KMS-11 (cell line): ENCODE measurements around the gene UAP1.

Source experiments
- H2AFZ ChIP-seq: fragments of 200-600 bp; sonication (generic); 2 replicates; pipeline ENCODE4 v1.6.1; 2016; ENCODE audit warnings: antibody characterized with exemption, mixed run types, low read depth
- H3K27ac ChIP-seq: fragments of 200-600 bp; sonication (generic); 2 replicates; pipeline ENCODE4 v1.6.1; 2016; ENCODE audit warnings: mild to moderate bottlenecking, mixed run types
- H3K27me3 ChIP-seq: fragments of 200-600 bp; sonication (generic); 2 replicates; pipeline ENCODE4 v1.6.1; 2017; ENCODE audit warnings: mild to moderate bottlenecking, low read depth, mixed run types, moderate library complexity; ENCODE audit not compliant: insufficient read depth
- H3K36me3 ChIP-seq: fragments of 200-600 bp; sonication (generic); 2 replicates; pipeline ENCODE4 v1.6.1; 2017; ENCODE audit warnings: mild to moderate bottlenecking, mixed run types; ENCODE audit not compliant: insufficient read depth
- H3K4me1 ChIP-seq: fragments of 200-600 bp; sonication (generic); 2 replicates; pipeline ENCODE4 v1.6.1; 2016; ENCODE audit warnings: mild to moderate bottlenecking, low read depth, mixed run types; ENCODE audit not compliant: poor library complexity, severe bottlenecking
- H3K4me2 ChIP-seq: fragments of 200-600 bp; sonication (generic); 2 replicates; pipeline ENCODE4 v1.7.0; 2016; ENCODE audit warnings: mild to moderate bottlenecking, mixed run types
- H3K4me3 ChIP-seq: fragments of 200-600 bp; sonication (generic); IDR thresholded peaks from 2 replicates; pipeline ENCODE4 v1.6.1; 2017; ENCODE audit warnings: low read depth, low read length, mixed read lengths; ENCODE audit not compliant: insufficient read depth
- H3K79me2 ChIP-seq: fragments of 200-600 bp; sonication (generic); 2 replicates; pipeline ENCODE4 v1.6.1; 2016; ENCODE audit warnings: low read depth, mixed run types; ENCODE audit not compliant: insufficient read depth
- H3K9ac ChIP-seq: fragments of 200-600 bp; sonication (generic); 2 replicates; pipeline ENCODE4 v1.6.1; 2016; ENCODE audit warnings: mild to moderate bottlenecking, mixed run types
- H4K20me1 ChIP-seq: fragments of 200-600 bp; sonication (generic); 2 replicates; pipeline ENCODE4 v1.6.1; 2016; ENCODE audit warnings: mild to moderate bottlenecking, mixed run types; ENCODE audit not compliant: insufficient read depth
- TF ChIP-seq, protein P1 (sequence below): fragments of 200-600 bp; sonication (generic); conservative IDR thresholded peaks from 2 replicates; pipeline ENCODE4 v1.6.1; 2017; ENCODE audit warnings: low read depth, mild to moderate bottlenecking, antibody characterized with exemption, low read length, moderate library complexity, mixed read lengths

Gene UAP1

DNA sequence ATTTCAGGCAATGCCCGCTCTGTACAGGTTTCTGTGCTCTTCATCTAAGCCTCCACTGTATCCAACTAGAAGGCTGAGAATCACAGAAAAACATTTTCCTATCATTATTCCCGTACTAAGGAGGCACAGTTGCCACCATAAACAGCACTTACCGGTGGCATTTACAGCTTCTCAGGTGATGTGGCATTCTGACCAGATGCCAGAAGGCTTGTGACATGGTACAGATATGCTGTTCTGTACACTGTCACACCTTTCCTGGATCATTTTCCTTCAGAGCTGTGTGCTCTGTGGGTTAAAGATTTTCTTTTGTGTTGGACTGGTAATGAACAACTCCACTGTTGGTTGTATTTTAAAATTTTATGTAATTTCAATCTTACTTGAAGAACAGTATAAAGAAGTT lies 4.0 kb upstream of the UAP1 start:
- Histone ChIP-seq H3K4me2 (no peak overlapping the region), H3K27ac (no peak overlapping the region), H3K79me2 (peaks cover 10% of the 10 kb centered on the region), H3K9ac (no peak overlapping the region), H3K4me1 (peaks cover 14% of the 10 kb centered on the region), H2AFZ (no peak overlapping the region), H4K20me1 (peaks cover 1% of the 10 kb centered on the region; the same call in 1 of the 2 replicates), H3K36me3 (no peaks in the 10 kb centered on the region), H3K27me3 (no peaks in the 10 kb centered on the region), H3K4me3 (no peak overlapping the region)
- TF ChIP-seq, protein P1, sequence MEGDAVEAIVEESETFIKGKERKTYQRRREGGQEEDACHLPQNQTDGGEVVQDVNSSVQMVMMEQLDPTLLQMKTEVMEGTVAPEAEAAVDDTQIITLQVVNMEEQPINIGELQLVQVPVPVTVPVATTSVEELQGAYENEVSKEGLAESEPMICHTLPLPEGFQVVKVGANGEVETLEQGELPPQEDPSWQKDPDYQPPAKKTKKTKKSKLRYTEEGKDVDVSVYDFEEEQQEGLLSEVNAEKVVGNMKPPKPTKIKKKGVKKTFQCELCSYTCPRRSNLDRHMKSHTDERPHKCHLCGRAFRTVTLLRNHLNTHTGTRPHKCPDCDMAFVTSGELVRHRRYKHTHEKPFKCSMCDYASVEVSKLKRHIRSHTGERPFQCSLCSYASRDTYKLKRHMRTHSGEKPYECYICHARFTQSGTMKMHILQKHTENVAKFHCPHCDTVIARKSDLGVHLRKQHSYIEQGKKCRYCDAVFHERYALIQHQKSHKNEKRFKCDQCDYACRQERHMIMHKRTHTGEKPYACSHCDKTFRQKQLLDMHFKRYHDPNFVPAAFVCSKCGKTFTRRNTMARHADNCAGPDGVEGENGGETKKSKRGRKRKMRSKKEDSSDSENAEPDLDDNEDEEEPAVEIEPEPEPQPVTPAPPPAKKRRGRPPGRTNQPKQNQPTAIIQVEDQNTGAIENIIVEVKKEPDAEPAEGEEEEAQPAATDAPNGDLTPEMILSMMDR = no peak

- peak overlapping the region; percentile 77 for H3K9ac ChIP-seq
- H3K4me2 ChIP-seq = peak overlapping the region; percentile 82
- H2AFZ ChIP-seq = peak overlapping the region; percentile 98
- H3K27me3 ChIP-seq = no peaks in the 10 kb centered on the region
- peaks cover 40% of the 10 kb centered on the region for H3K79me2 ChIP-seq
- no peaks in the 10 kb centered on the region; the same call in none of the 2 replicates for H3K36me3 ChIP-seq
- peak overlapping the region; percentile 94 for H3K4me3 ChIP-seq
- TF ChIP-seq, protein P1 = no peak
- peaks cover 27% of the 10 kb centered on the region for H4K20me1 ChIP-seq
- H3K27ac ChIP-seq = peak overlapping the region; percentile 59
- H3K4me1 ChIP-seq = peaks cover 42% of the 10 kb centered on the region
These were observed 1.1 kb upstream of the UAP1 start for GRCh38 chr1:162560303-162561036.

DNA sequence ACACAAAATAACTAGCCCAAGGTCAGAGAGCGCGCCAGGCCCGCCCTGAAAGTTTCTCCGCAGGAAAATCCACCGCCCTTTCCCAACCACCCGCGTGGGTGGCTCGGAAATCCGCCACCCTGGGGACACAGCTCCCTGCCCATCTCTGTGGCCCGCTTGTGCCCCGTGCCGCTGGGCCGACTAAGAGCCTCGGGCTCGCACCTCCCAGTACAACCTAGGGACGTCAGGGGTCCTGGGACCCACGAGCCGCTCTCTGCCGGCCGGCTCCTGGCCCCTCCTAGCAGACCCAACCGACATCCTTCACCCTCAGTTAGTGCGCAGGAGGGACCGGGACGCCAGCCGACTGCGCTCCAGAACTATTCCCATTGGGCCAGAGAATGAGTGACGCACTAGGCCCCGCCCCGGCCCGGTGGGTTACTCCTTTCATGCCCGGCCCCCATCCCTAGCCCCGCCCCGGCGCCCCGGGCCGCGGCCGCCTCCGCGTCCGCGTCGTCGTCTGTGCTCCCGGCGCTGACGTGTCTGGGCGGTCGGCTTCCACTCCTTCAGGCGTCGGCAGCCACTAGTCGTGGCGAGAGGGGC lies 396 bp upstream of the UAP1 start:
- Histone ChIP-seq H3K4me3 (peak overlapping the region; percentile 94), H3K79me2 (peaks cover 46% of the 10 kb centered on the region), H2AFZ (peak overlapping the region; percentile 98), H3K4me2 (peak overlapping the region; percentile 82), H3K36me3 (peaks cover 6% of the 10 kb centered on the region), H3K27ac (peak overlapping the region; percentile 61), H3K27me3 (no peaks in the 10 kb centered on the region), H3K9ac (peak overlapping the region; percentile 77), H4K20me1 (peaks cover 32% of the 10 kb centered on the region), H3K4me1 (peaks cover 49% of the 10 kb centered on the region)
- TF ChIP-seq, protein P1 = no peak

DNA sequence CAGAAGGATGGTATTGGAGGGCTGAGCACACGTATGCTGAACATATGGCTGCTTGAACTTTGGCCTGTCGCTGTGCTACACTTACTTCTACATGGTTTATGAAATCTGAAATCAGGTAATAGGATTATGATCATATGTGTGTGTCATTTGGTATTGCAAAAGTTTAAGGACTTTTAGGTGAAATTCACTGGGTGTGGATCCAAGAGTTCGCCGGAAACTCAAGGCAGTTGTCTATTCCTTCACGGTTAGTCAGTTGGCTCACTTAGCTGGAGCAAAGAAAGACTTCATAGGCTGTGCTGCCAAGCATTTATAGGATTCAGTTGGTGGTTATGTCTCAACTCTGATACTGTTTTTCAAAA lies 927 bp downstream of the UAP1 start:
- Histone ChIP-seq H3K4me1 (peaks cover 62% of the 10 kb centered on the region), H3K4me2 (peak overlapping the region; percentile 93), H4K20me1 (peaks cover 37% of the 10 kb centered on the region), H3K4me3 (peak overlapping the region; percentile 94), H3K36me3 (peaks cover 20% of the 10 kb centered on the region), H3K79me2 (peaks cover 59% of the 10 kb centered on the region), H3K27ac (peak overlapping the region; percentile 61), H3K27me3 (no peaks in the 10 kb centered on the region), H3K9ac (peak overlapping the region; percentile 77), H2AFZ (0 out of 2 replicates have a peak overlapping the region, but pooled peaks have one; percentile 98)
- TF ChIP-seq, protein P1 = no peak
